K562 (cell line): ENCODE results near the gene MYLIP. TPM values are rescaled to one million over a fixed set of nuclear protein-coding genes. Genes with fewer than 3 reads are reported as not detected.

ENCODE experiments used
- ARHGAP35 ChIP-seq: fragments of 450-650 bp; IDR thresholded peaks from 2 replicates; pipeline ENCODE4 v1.6.1; 2018; ENCODE audit not compliant: partially characterized antibody
- ATF7 ChIP-seq: fragments of 450-650 bp; IDR thresholded peaks from 2 replicates; pipeline ENCODE4 v1.7.1; 2014; ENCODE audit warnings: mild to moderate bottlenecking, moderate library complexity
- BMI1 ChIP-seq: fragments of 150-350 bp; IDR thresholded peaks from 2 replicates; pipeline ENCODE4 v1.6.1; 2014; ENCODE audit warnings: low read length
- DIDO1 ChIP-seq: fragments of 450-650 bp; IDR thresholded peaks from 2 replicates; pipeline ENCODE4 v1.6.1; 2016; ENCODE audit warnings: low read depth, missing biosample characterization, missing genetic modification characterization
- ELF1 ChIP-seq: fragments of 200-800 bp; sonication (Bioruptor generic); IDR thresholded peaks from 2 replicates; pipeline ENCODE4 v1.6.1; 2016; ENCODE audit warnings: missing genetic modification characterization, missing compliant biosample characterization
- ETV1 ChIP-seq: fragments of 450-650 bp; conservative IDR thresholded peaks from 2 replicates; pipeline ENCODE4 v1.6.1; 2016; ENCODE audit warnings: missing genetic modification characterization, control low read depth, low read depth, missing compliant biosample characterization
- HDAC6 ChIP-seq: IDR thresholded peaks from 2 replicates; pipeline ENCODE4 v1.6.1; 2012; ENCODE audit warnings: low read depth, mild to moderate bottlenecking, control low read depth, inconsistent platforms, low read length, moderate library complexity
- HOMEZ ChIP-seq: fragments of 250-450 bp; sonication (Bioruptor Pico); IDR thresholded peaks from 2 replicates; pipeline ENCODE4 v1.4.0; 2020; ENCODE audit warnings: mild to moderate bottlenecking, moderate library complexity
- NCOR1 ChIP-seq: fragments of 450-650 bp; IDR thresholded peaks from 2 replicates; pipeline ENCODE4 v1.6.1; 2016; ENCODE audit warnings: mild to moderate bottlenecking, moderate library complexity
- NR2C1 ChIP-seq, 2 experiments: fragments of 450-650 bp; IDR thresholded peaks; 2 replicates each; pipeline ENCODE4 v1.6.1; 2017; ENCODE audit warnings: mild to moderate bottlenecking in 2 of 2, antibody characterized with exemption in 1 of 2, inconsistent platforms in 1 of 2, missing compliant biosample characterization in 1 of 2, missing genetic modification characterization in 1 of 2
- PTBP1 ChIP-seq: fragments of 200-400 bp; formaldehyde crosslinking; IDR thresholded peaks from 2 replicates; pipeline ENCODE4 v1.6.1; 2017; ENCODE audit warnings: low read depth, low read length
- RBBP5 ChIP-seq: fragments of 200-600 bp; sonication (generic); IDR thresholded peaks from 2 replicates; pipeline ENCODE4 v1.6.1; 2012; ENCODE audit warnings: borderline replicate concordance, mild to moderate bottlenecking, low read length, control low read depth, inconsistent platforms; ENCODE audit not compliant: insufficient read depth, poor library complexity, severe bottlenecking
- RFX5 ChIP-seq: IDR thresholded peaks from 2 replicates; pipeline ENCODE4 v1.6.1; 2011; ENCODE audit warnings: low read depth, mild to moderate bottlenecking, improper control_type of control experiment, low read length
- SREBF2 ChIP-seq: sonication (generic); formaldehyde crosslinking; IDR thresholded peaks from 2 replicates; pipeline ENCODE4 v1.4.0; 2020; ENCODE audit warnings: mild to moderate bottlenecking, missing genetic modification reagents
- XRCC4 ChIP-seq: IDR thresholded peaks from one replicate; pipeline ENCODE4 v1.6.1; 2011; ENCODE audit not compliant: insufficient read depth, insufficient read length; ENCODE audit errors: extremely low read depth
- ZMIZ1 ChIP-seq, 2 experiments: fragments of 150-350 bp in 1 of 2; IDR thresholded peaks; 2 replicates each; pipeline ENCODE4 v1.6.1; 2012 to 2016; ENCODE audit warnings: low read depth in 2 of 2, low read length in 2 of 2, mild to moderate bottlenecking in 1 of 2, moderate library complexity in 1 of 2
- ZNF384 ChIP-seq: IDR thresholded peaks from 2 replicates; pipeline ENCODE4 v1.6.1; 2012; ENCODE audit warnings: low read depth, low read length, improper control_type of control experiment
- polyA plus RNA-seq, 8 experiments: library from polyadenylated mRNA; depleted of rRNA in 4 of 8; stranded (reverse) in 5 of 8; unstranded in 3 of 8; fragments of >200 nt; fragmentation: Nextera tagmentation in 2 of 8; fragmentation: Illumina TruSeq in 1 of 8; extraction: Ambion mirVana in 2 of 8; extraction: Trizol in 1 of 8; gene quantifications; 2 replicates each; pipeline versions ENCODE4 v1.2.1 to v1.2.3, GENCODE V29; 2011 to 2014; ENCODE audit warnings: inconsistent platforms in 1 of 8, missing spikeins in 1 of 8
- total RNA-seq, 7 experiments: library from RNA; depleted of rRNA in 6 of 7; stranded (reverse); fragments of >200 nt in 6 of 7; fragmentation: Illumina TruSeq in 2 of 7; extraction: Trizol in 2 of 7; gene quantifications; 2 replicates each; pipeline versions ENCODE4 v1.2.1 to v1.2.3, GENCODE V29; 2011 to 2021; ENCODE audit warnings: low replicate concordance in 1 of 7
- TF ChIP-seq, protein P1 (sequence below): fragments of 450-650 bp; formaldehyde crosslinking; IDR thresholded peaks from 2 replicates; pipeline ENCODE4 v1.4.0; 2020; ENCODE audit warnings: mild to moderate bottlenecking, moderate library complexity
- TF ChIP-seq, protein P2 (sequence below): fragments of 450-650 bp; formaldehyde crosslinking; IDR thresholded peaks from 2 replicates; pipeline ENCODE4 v1.4.0; 2020; ENCODE audit warnings: mild to moderate bottlenecking, moderate library complexity

The MYLIP gene
- total and polyA plus RNA-seq, 9 of the 15 experiments (the other 6 are each of a cell fraction or from before 2014, with no cell fraction given): 10.8 to 43.5 (median 31.5) TPM

DNA sequence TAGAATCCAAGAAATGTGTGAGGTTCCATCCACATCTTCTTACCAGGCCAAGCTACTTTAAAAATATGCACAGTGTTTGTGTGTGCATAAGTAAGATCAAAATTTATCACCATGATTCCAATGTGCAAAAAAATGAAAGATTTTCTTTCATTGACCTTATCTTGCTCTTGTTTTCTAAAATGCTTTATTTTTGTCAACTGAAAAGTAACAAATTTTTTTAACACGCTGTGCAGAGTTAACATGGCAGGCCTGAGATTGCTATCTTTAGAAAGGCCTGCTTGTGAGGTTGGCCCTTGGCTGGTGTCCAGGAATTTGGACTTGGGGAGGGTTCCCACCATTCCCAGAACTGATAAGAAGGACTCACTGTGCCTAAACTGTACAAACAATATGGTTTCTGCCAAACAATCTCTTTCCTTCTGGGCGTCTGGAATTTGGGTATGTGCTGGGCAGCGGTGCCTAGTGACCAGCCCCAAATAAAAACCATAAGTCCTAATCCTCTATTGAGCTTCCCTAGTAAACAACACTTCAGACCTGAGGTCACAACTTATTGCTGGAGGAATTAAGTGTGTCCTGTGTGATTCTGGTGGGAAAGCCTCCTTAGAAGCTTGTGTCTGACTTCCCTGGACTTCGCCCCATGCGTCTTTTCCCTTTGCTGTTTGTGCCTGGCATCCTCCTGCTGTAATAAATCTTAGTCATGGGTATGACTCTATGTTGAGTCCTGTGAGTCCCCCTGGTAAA lies 19.8 kb upstream of the MYLIP start (continued):
- TF ChIP-seq ETV1 (tag): no peak; the same call in 1 of the 2 replicates
- TF ChIP-seq, protein P1, sequence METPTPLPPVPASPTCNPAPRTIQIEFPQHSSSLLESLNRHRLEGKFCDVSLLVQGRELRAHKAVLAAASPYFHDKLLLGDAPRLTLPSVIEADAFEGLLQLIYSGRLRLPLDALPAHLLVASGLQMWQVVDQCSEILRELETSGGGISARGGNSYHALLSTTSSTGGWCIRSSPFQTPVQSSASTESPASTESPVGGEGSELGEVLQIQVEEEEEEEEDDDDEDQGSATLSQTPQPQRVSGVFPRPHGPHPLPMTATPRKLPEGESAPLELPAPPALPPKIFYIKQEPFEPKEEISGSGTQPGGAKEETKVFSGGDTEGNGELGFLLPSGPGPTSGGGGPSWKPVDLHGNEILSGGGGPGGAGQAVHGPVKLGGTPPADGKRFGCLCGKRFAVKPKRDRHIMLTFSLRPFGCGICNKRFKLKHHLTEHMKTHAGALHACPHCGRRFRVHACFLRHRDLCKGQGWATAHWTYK (CRISPR knock-in tag): peak; percentile 62; the same call in 1 of the 2 replicates
- TF ChIP-seq ZMIZ1 (IDR thresholded peaks at IDR 0.05; ENCODE audit: low read depth in 2 of 2, low read length in 2 of 2): no peak
- TF ChIP-seq ZNF384: peak; percentile 71
- TF ChIP-seq NCOR1: peak; percentile 38; the same call in 1 of the 2 replicates
- 0 out of 2 replicates have a peak, but pooled peaks have one; percentile 10 for TF ChIP-seq DIDO1 (tag)
- no peak for TF ChIP-seq HDAC6
- no peak for TF ChIP-seq HOMEZ (CRISPR knock-in tag)
- TF ChIP-seq ELF1 (tag): no peak; the same call in 1 of the 2 replicates
- no peak for TF ChIP-seq SREBF2 (CRISPR knock-in tag)
- peak; percentile 63 for TF ChIP-seq ATF7
- no peak for TF ChIP-seq XRCC4
- no peak for TF ChIP-seq NR2C1 (IDR thresholded peaks at IDR 0.05)
- TF ChIP-seq NR2C1 (tag; IDR thresholded peaks at IDR 0.05): peak; percentile 49; the same call in 1 of the 2 replicates
- TF ChIP-seq ARHGAP35: no peak
- TF ChIP-seq RFX5: no peak
- TF ChIP-seq, protein P2, sequence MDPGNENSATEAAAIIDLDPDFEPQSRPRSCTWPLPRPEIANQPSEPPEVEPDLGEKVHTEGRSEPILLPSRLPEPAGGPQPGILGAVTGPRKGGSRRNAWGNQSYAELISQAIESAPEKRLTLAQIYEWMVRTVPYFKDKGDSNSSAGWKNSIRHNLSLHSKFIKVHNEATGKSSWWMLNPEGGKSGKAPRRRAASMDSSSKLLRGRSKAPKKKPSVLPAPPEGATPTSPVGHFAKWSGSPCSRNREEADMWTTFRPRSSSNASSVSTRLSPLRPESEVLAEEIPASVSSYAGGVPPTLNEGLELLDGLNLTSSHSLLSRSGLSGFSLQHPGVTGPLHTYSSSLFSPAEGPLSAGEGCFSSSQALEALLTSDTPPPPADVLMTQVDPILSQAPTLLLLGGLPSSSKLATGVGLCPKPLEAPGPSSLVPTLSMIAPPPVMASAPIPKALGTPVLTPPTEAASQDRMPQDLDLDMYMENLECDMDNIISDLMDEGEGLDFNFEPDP (CRISPR knock-in tag): no peak
- TF ChIP-seq RBBP5: peak; percentile 49
- TF ChIP-seq BMI1: no peak
- no peak for TF ChIP-seq PTBP1
